MM.1S (cell line): Measurements from ENCODE around the gene ITCH.

ENCODE experiments used
- EZH2 ChIP-seq: fragments of 300-600 bp; sonication (generic); optimal IDR thresholded peaks from 2 replicates; pipeline ENCODE3; 2017; ENCODE audit warnings: low read depth, mild to moderate bottlenecking, antibody characterized with exemption, low read length, mixed read lengths
- EZH2phosphoT487 ChIP-seq: fragments of 300-600 bp; sonication (generic); IDR thresholded peaks from 2 replicates; pipeline ENCODE4 v1.6.1; 2018; ENCODE audit warnings: antibody characterized with exemption, low read length
- TF ChIP-seq, protein P1 (sequence below): fragments of 300-600 bp; sonication (generic); IDR thresholded peaks from 2 replicates; pipeline ENCODE4 v1.5.1; 2016; ENCODE audit warnings: antibody characterized with exemption, low read length, mixed read lengths

DNA sequence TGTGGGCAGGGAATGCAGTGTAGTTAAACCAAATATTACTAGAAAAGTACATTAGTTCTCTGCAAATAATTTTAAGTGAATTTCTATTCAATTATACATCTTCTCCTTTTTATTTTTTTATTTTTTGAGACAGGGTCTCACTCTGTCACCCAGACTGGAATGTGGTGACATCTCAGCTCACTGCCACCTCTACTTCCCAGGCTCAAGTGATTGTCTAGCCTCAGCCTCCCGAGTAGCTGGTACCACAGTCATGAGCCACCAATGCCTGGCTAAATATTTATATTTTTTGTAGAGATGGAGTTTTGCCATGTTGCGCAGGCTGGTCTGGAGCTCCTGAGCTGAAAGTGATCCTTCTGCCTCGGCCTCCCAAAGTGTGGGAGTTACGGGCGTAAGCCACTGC lies 76.1 kb downstream of the ITCH start:
- TF ChIP-seq, protein P1, sequence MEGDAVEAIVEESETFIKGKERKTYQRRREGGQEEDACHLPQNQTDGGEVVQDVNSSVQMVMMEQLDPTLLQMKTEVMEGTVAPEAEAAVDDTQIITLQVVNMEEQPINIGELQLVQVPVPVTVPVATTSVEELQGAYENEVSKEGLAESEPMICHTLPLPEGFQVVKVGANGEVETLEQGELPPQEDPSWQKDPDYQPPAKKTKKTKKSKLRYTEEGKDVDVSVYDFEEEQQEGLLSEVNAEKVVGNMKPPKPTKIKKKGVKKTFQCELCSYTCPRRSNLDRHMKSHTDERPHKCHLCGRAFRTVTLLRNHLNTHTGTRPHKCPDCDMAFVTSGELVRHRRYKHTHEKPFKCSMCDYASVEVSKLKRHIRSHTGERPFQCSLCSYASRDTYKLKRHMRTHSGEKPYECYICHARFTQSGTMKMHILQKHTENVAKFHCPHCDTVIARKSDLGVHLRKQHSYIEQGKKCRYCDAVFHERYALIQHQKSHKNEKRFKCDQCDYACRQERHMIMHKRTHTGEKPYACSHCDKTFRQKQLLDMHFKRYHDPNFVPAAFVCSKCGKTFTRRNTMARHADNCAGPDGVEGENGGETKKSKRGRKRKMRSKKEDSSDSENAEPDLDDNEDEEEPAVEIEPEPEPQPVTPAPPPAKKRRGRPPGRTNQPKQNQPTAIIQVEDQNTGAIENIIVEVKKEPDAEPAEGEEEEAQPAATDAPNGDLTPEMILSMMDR = no peak
- no peak for TF ChIP-seq EZH2phosphoT487
- no peak for TF ChIP-seq EZH2
